Measurements from ENCODE around the gene LRRC61. TPM values are rescaled to one million over a fixed set of nuclear protein-coding genes. Genes with fewer than 3 reads are reported as not detected.

Gene LRRC61
- total RNA-seq, 6 experiments from 2014 or later, result not detected

GRCh38 chr7:150326657-150327268 is 3.6 kb downstream of the LRRC61 start:
- H3K4me3 Mint-ChIP-seq, result no peak overlapping the region
- H3K27me3 Mint-ChIP-seq (ENCODE audit: insufficient read depth), result peaks cover 8% of the 10 kb centered on the region
- H3K27ac Mint-ChIP-seq, result no peak overlapping the region
- no peaks in the 10 kb centered on the region for H3K36me3 Mint-ChIP-seq (ENCODE audit: low read depth)
- TF ChIP-seq, protein P1, sequence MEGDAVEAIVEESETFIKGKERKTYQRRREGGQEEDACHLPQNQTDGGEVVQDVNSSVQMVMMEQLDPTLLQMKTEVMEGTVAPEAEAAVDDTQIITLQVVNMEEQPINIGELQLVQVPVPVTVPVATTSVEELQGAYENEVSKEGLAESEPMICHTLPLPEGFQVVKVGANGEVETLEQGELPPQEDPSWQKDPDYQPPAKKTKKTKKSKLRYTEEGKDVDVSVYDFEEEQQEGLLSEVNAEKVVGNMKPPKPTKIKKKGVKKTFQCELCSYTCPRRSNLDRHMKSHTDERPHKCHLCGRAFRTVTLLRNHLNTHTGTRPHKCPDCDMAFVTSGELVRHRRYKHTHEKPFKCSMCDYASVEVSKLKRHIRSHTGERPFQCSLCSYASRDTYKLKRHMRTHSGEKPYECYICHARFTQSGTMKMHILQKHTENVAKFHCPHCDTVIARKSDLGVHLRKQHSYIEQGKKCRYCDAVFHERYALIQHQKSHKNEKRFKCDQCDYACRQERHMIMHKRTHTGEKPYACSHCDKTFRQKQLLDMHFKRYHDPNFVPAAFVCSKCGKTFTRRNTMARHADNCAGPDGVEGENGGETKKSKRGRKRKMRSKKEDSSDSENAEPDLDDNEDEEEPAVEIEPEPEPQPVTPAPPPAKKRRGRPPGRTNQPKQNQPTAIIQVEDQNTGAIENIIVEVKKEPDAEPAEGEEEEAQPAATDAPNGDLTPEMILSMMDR (IDR thresholded peaks at IDR 0.05), result no peak
- H3K9me3 Mint-ChIP-seq, result peaks cover 5% of the 10 kb centered on the region; the same call in 1 of the 2 replicates
- peaks cover 5% of the 10 kb centered on the region; the same call in 1 of the 2 replicates for H3K4me1 Mint-ChIP-seq (ENCODE audit: low read depth)
- DNase-seq, result no peak

DNA sequence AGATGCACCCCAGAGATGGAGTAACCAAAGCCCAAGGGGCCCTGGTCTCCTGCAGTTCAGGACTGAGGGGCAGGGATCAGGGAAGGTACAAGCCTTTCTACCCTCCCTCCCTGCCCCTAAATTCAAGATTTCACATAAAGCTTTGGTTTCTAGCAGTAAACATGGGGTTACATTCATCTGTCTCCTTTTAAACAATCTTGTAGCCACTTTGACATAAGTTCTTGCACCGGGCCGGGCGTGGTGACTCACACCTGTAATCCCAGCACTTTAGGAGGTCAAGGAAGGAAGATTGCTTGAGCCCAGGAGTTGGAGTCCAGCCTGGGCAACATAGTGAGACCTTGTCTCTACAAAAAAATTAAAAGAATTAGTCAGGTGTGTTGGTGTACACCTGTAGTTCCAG is 4.2 kb downstream of the LRRC61 start:
- DNase-seq, result no peak
- H3K36me3 Mint-ChIP-seq (ENCODE audit: low read depth), result no peaks in the 10 kb centered on the region
- TF ChIP-seq, protein P1 (IDR thresholded peaks at IDR 0.05), result no peak
- H3K9me3 Mint-ChIP-seq, result peaks cover 5% of the 10 kb centered on the region; the same call in 1 of the 2 replicates
- peaks cover 5% of the 10 kb centered on the region; the same call in 1 of the 2 replicates for H3K4me1 Mint-ChIP-seq (ENCODE audit: low read depth)
- no peak overlapping the region for H3K27ac Mint-ChIP-seq
- peaks cover 8% of the 10 kb centered on the region for H3K27me3 Mint-ChIP-seq (ENCODE audit: insufficient read depth)
- no peak overlapping the region for H3K4me3 Mint-ChIP-seq

- Mint-ChIP-seq H3K36me3 (ENCODE audit: low read depth) (no peaks in the 10 kb centered on the region), H3K9me3 (peaks cover 10% of the 10 kb centered on the region; the same call in 1 of the 2 replicates), H3K4me1 (ENCODE audit: low read depth) (no peaks in the 10 kb centered on the region), H3K27me3 (ENCODE audit: insufficient read depth) (peaks cover 10% of the 10 kb centered on the region), H3K27ac (no peak overlapping the region), H3K4me3 (no peak overlapping the region)
- TF ChIP-seq, protein P1 (IDR thresholded peaks at IDR 0.05), result no peak
- DNase-seq, result no peak
Measured at GRCh38 chr7:150329331-150330120, 6.4 kb downstream of the LRRC61 start.

DNA sequence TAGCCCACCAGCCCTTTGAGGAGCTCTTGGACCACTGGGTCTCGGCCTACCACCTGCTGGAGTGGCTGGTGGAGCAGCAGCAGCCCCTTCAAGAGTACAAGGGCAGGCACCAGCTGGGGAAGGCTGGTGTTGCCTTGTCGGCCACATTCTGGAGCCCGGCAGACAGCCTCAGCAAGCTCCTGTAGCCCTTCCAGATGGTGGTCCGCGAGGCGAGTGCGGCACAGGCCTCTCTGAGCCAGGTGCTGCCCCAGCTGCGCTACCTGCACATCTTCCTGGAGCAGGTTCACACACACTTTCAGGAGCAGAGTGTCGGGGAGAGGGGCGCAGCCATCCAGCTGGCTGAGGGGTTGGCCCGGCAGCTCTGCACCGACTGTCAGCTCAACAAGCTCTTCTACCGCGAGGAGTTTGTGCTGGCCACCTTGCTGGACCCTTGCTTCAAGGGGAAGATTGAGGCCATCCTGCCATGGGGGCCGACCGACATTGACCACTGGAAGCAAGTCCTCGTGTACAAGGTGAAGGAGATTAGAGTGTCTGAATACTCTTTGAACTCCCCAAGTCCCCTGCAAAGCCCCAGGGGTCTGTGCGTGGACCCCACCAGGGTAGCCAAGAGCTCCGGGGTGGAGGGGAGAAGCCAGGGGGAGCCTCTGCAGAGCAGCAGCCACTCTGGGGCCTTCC is 7.2 kb downstream of the LRRC61 start:
- TF ChIP-seq, protein P1 (IDR thresholded peaks at IDR 0.05), result no peak
- no peaks in the 10 kb centered on the region for H3K36me3 Mint-ChIP-seq (ENCODE audit: low read depth)
- H3K4me3 Mint-ChIP-seq, result no peak overlapping the region
- H3K27me3 Mint-ChIP-seq (ENCODE audit: insufficient read depth), result peaks cover 7% of the 10 kb centered on the region
- peaks cover 6% of the 10 kb centered on the region; the same call in 1 of the 2 replicates for H3K4me1 Mint-ChIP-seq (ENCODE audit: low read depth)
- no peak overlapping the region for H3K27ac Mint-ChIP-seq
- peaks cover 10% of the 10 kb centered on the region; the same call in 1 of the 2 replicates for H3K9me3 Mint-ChIP-seq
- no peak for DNase-seq

DNA sequence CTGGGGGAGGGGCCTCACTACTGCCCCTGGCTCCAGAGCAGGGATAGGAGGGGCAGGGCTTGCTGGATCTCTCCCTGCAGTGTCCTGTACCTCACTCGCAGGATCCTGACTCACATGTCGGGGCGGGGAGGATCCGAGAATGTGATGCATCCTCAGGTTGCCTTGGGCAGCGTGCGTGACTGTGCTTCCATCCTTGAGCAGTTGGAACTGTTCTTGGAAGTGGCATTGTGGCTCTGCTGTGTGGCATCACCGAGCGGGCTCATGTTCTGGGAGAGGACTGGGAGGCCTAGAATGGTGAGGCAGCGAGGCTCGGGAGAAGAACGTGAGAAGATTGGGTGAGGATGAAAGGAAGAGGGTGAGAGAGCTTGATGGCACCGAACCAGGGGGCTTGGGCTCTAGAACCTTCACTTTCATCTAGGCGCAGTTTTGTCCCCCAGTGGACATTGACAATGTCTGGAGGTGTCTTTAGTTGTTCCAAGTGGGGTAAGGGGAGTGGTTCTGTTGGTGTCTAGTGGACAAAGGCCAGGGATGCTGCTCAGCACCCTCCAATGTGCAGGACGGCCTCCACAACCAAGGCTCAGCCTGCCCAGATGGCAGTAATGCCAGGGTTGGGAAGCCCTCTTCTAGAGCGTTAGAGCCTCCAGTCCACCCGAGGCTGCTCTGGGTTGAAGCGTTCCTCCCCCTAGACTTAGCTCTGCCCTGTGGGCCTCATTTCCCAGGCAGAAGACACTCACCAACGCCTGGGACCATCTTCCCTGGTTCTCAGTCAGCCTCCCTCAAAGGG is 9.9 kb downstream of the LRRC61 start:
- TF ChIP-seq, protein P1 (IDR thresholded peaks at IDR 0.05), result no peak
- DNase-seq, result no peak
- H3K36me3 Mint-ChIP-seq (ENCODE audit: low read depth), result no peaks in the 10 kb centered on the region
- H3K9me3 Mint-ChIP-seq, result peaks cover 10% of the 10 kb centered on the region; the same call in 1 of the 2 replicates
- H3K27me3 Mint-ChIP-seq (ENCODE audit: insufficient read depth), result peaks cover 7% of the 10 kb centered on the region
- H3K27ac Mint-ChIP-seq, result no peak overlapping the region
- no peak overlapping the region for H3K4me3 Mint-ChIP-seq
- H3K4me1 Mint-ChIP-seq (ENCODE audit: low read depth), result peaks cover 6% of the 10 kb centered on the region; the same call in 1 of the 2 replicates
